Skeletal muscle tissue (tissue), 4 donors: ENCODE results near the gene KRT75. TPM values are rescaled to one million over a fixed set of nuclear protein-coding genes. Genes with fewer than 3 reads are reported as not detected.
"Not testable (repeated sequence)": the region's sequence is repeated elsewhere in the genome, so short reads cannot be mapped to it uniquely, and the experiment has no call there.

Source experiments
- H3K27ac ChIP-seq: one replicate; pipeline ENCODE4 v1.7.0; 2013; ENCODE audit warnings: mild to moderate bottlenecking, low read depth, low read length, inconsistent platforms
- H3K27me3 ChIP-seq, 3 donors: one replicate each; pipeline ENCODE4 v1.7.0; 2013; ENCODE audit warnings: low read length in 3 of 3; ENCODE audit not compliant: control insufficient read depth in 3 of 3, insufficient read depth in 3 of 3
- H3K36me3 ChIP-seq, 3 donors: one replicate each; pipeline ENCODE4 v1.7.0; 2013; ENCODE audit warnings: low read length in 3 of 3; ENCODE audit not compliant: control insufficient read depth in 3 of 3, insufficient read depth in 3 of 3
- H3K4me1 ChIP-seq, 3 donors: one replicate each; pipeline ENCODE4 v1.7.0; 2013; ENCODE audit warnings: low read length in 3 of 3, mild to moderate bottlenecking in 3 of 3; ENCODE audit not compliant: control insufficient read depth in 3 of 3, insufficient read depth in 3 of 3
- H3K4me3 ChIP-seq, 3 donors: one replicate each; pipeline ENCODE4 v1.7.0; 2013; ENCODE audit warnings: low read length in 3 of 3
- H3K9ac ChIP-seq, 3 donors: one replicate each; pipeline ENCODE4 v1.7.0; 2013; ENCODE audit warnings: low read length in 3 of 3, mild to moderate bottlenecking in 3 of 3, moderate library complexity in 2 of 3, low read depth in 1 of 3
- H3K9me3 ChIP-seq, 3 donors: one replicate each; pipeline ENCODE4 v1.7.0; 2013; ENCODE audit warnings: low read length in 3 of 3; ENCODE audit not compliant: control insufficient read depth in 3 of 3
- total RNA-seq: library from RNA; depleted of rRNA; stranded (reverse); fragments of >200 nt; gene quantifications from one replicate; pipeline ENCODE4 v1.2.3, GENCODE V29; 2014
- donor health status: Osteomylitis.

The KRT75 gene
- total RNA-seq, 1 donor from 2014 or later: not detected

GRCh38 chr12:52410589-52411248 lies 23.5 kb downstream of the KRT75 start:
- not testable (repeated sequence) for H3K4me3 ChIP-seq, H3K4me1 ChIP-seq, H3K36me3 ChIP-seq, H3K9ac ChIP-seq, H3K27ac ChIP-seq, H3K9me3 ChIP-seq
- H3K27me3 ChIP-seq: peaks cover 6 to 21% (median 12%) of the 10 kb centered on the region in 3 donors

GRCh38 chr12:52407918-52408317 lies 26.3 kb downstream of the KRT75 start:
- peaks cover 0 to 14% (median 11%) of the 10 kb centered on the region in 3 donors for H3K27me3 ChIP-seq
- H3K9me3 ChIP-seq: no peaks in the 10 kb centered on the region
- no peak overlapping the region for H3K4me3 ChIP-seq
- no peaks in the 10 kb centered on the region for H3K36me3 ChIP-seq
- no peak overlapping the region for H3K9ac ChIP-seq
- H3K27ac ChIP-seq: no peak overlapping the region
- no peaks in the 10 kb centered on the region for H3K4me1 ChIP-seq

GRCh38 chr12:52405922-52406385 lies 28.2 kb downstream of the KRT75 start, which contains the start of gene KRT82:
Gene KRT82 (minus strand): TSS chr12:52406335. CDS start chr12:52406277, 58 bp downstream.
- H3K27me3 ChIP-seq: peaks cover 0 to 17% (median 7%) of the 10 kb centered on the region in 3 donors
- H3K9ac ChIP-seq: no peak within 1 kb of the TSS
- H3K4me3 ChIP-seq: no peak within 1 kb of the TSS
- no peak within 1 kb of the TSS for H3K27ac ChIP-seq
- H3K9me3 ChIP-seq: no peaks in the 10 kb centered on the region
- no peaks in the 10 kb centered on the region for H3K4me1 ChIP-seq
- H3K36me3 ChIP-seq: no peaks in the 10 kb centered on the region

GRCh38 chr12:52404951-52405350 lies 29.2 kb downstream of the KRT75 start:
- H3K27me3 ChIP-seq: peaks cover 0 to 22% (median 10%) of the 10 kb centered on the region in 3 donors
- no peaks in the 10 kb centered on the region for H3K9me3 ChIP-seq
- no peak overlapping the region for H3K9ac ChIP-seq
- H3K27ac ChIP-seq: no peak overlapping the region
- H3K36me3 ChIP-seq: no peaks in the 10 kb centered on the region
- no peak overlapping the region for H3K4me3 ChIP-seq
- H3K4me1 ChIP-seq: no peaks in the 10 kb centered on the region

GRCh38 chr12:52403561-52403960 lies 30.6 kb downstream of the KRT75 start:
- Histone ChIP-seq H3K36me3 (no peaks in the 10 kb centered on the region), H3K4me3 (no peak overlapping the region), H3K9me3 (no peaks in the 10 kb centered on the region), H3K9ac (no peak overlapping the region), H3K27me3 (peaks cover 0 to 34% (median 20%) of the 10 kb centered on the region in 3 donors), H3K4me1 (no peaks in the 10 kb centered on the region), H3K27ac (no peak overlapping the region)

GRCh38 chr12:52402873-52403540 lies 31.2 kb downstream of the KRT75 start:
- Histone ChIP-seq H3K36me3 (no peaks in the 10 kb centered on the region), H3K27ac (no peak overlapping the region), H3K4me3 (no peak overlapping the region), H3K9ac (no peak overlapping the region), H3K4me1 (no peaks in the 10 kb centered on the region), H3K27me3 (peaks cover 0 to 35% (median 20%) of the 10 kb centered on the region in 3 donors), H3K9me3 (no peaks in the 10 kb centered on the region)

GRCh38 chr12:52402377-52402776 lies 31.8 kb downstream of the KRT75 start:
- Histone ChIP-seq H3K4me3 (no peak overlapping the region), H3K9ac (no peak overlapping the region), H3K9me3 (no peaks in the 10 kb centered on the region), H3K36me3 (no peaks in the 10 kb centered on the region), H3K4me1 (no peaks in the 10 kb centered on the region), H3K27ac (no peak overlapping the region), H3K27me3 (peaks cover 0 to 35% (median 16%) of the 10 kb centered on the region in 3 donors)

- Histone ChIP-seq H3K36me3 (no peaks in the 10 kb centered on the region), H3K9ac (no peak overlapping the region), H3K4me1 (no peaks in the 10 kb centered on the region), H3K27ac (no peak overlapping the region), H3K9me3 (no peaks in the 10 kb centered on the region), H3K27me3 (peaks cover 0 to 37% (median 16%) of the 10 kb centered on the region in 3 donors), H3K4me3 (no peak overlapping the region)
Measured at GRCh38 chr12:52401926-52402325, 32.2 kb downstream of the KRT75 start.

- Histone ChIP-seq H3K36me3 (no peaks in the 10 kb centered on the region), H3K4me3 (no peak overlapping the region), H3K4me1 (no peaks in the 10 kb centered on the region), H3K9ac (no peak overlapping the region), H3K27me3 (peaks cover 0 to 38% (median 19%) of the 10 kb centered on the region in 3 donors), H3K27ac (no peak overlapping the region), H3K9me3 (no peaks in the 10 kb centered on the region)
Measured at GRCh38 chr12:52401526-52401925, 32.6 kb downstream of the KRT75 start.

- Histone ChIP-seq H3K9me3 (no peaks in the 10 kb centered on the region), H3K27ac (no peak overlapping the region), H3K27me3 (peaks cover 0 to 40% (median 24%) of the 10 kb centered on the region in 3 donors), H3K9ac (no peak overlapping the region), H3K4me1 (no peaks in the 10 kb centered on the region), H3K36me3 (no peaks in the 10 kb centered on the region), H3K4me3 (no peak overlapping the region)
Measured at GRCh38 chr12:52400906-52401305, 33.3 kb downstream of the KRT75 start.
